ENCODE results near the gene BORCS5.

The BORCS5 gene

DNA sequence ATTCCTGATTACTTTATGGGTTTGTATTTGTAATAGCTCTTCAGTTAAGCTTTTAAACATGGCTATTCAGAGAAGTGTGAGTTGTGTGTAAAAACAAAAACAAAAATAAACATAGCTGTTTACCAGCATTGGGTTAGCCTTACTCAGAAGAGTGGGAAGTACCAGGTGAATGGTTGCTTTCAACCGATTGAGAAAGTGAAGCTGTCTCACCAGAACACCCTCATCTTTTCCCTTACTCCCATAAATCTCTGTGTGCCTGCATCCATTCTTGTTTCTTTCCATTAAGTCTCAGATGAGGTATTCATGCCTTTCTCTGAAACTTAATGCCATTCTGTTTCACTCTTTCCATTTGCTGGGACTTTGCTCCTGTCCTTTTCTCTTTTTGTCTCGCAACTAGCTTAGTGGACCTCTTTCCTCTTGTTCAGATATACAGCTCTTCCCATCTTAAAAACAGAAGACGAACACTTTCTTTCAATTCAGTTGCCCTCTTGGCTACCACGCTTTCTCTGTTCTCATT is 10.7 kb downstream of the BORCS5 start:
- TF ChIP-seq SUZ12 (IDR thresholded peaks at IDR 0.05; ENCODE audit: extremely low read depth, insufficient read depth, insufficient read length) (no peak), ZNF274 (IDR thresholded peaks at IDR 0.05; ENCODE audit: low read depth, low read length) (no peak), YY1 (IDR thresholded peaks at IDR 0.05; ENCODE audit: insufficient read depth, insufficient read length) (no peak)
- H3K9me3 ChIP-seq (ENCODE audit: insufficient read depth, low read length) = no peaks in the 10 kb centered on the region
- no peak overlapping the region for H3K4me3 ChIP-seq (ENCODE audit: insufficient read length, low read depth)
- H3K27me3 ChIP-seq (ENCODE audit: insufficient read depth, insufficient read length) = no peaks in the 10 kb centered on the region
- DNase-seq (ENCODE audit: low read depth, low spot score) = no peak
- H3K4me1 ChIP-seq (ENCODE audit: insufficient read depth, insufficient read length) = no peaks in the 10 kb centered on the region
- peaks cover 7% of the 10 kb centered on the region for H3K36me3 ChIP-seq (ENCODE audit: insufficient read depth, insufficient read length, low read length)
- no peak overlapping the region for H3K9ac ChIP-seq (ENCODE audit: insufficient read length, low read depth)

DNA sequence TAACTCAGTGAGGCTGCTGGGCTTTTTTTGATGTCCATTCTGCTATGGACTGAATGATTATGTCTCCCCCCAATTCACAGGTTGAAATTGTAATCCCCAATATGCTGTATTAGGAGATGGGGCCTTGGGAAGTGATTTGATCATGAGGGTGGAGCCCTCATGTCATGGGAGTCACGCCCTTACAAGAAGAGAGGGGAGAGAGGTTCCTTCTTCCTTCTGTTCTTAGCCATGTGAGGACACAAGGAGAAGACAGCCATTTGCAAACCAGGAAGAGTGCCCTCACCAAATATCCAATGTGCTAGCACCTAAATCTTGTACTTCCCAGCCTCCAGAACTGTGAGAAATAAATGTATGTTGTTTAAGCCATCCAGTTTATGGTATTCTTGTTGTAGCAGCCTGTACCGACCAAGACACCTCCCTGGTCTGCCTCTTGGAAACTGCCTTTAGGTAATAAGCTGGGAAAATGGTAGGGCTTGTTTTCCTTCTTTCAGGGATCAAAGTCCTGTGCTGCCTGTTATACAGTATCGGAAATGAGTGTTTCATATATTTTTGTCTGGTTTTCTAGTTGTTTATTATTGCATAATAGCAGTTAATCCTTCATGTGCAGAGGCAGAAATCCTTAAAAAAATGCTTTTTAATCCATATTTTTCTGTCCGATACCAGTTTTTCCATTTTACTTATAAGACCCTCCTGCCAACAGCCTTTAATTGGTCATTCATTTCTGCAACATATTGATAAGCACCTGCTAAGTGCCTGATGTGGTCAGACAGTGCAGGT is 16.3 kb downstream of the BORCS5 start:
- H3K4me3 ChIP-seq (ENCODE audit: insufficient read length, low read depth) = no peak overlapping the region
- H3K4me1 ChIP-seq (ENCODE audit: insufficient read depth, insufficient read length) = no peaks in the 10 kb centered on the region
- no peak for DNase-seq (ENCODE audit: low read depth, low spot score)
- peaks cover 2% of the 10 kb centered on the region for H3K36me3 ChIP-seq (ENCODE audit: insufficient read depth, insufficient read length, low read length)
- H3K9me3 ChIP-seq (ENCODE audit: insufficient read depth, low read length) = no peaks in the 10 kb centered on the region
- TF ChIP-seq ZNF274 (IDR thresholded peaks at IDR 0.05; ENCODE audit: low read depth, low read length) = no peak
- no peak for TF ChIP-seq SUZ12 (IDR thresholded peaks at IDR 0.05; ENCODE audit: extremely low read depth, insufficient read depth, insufficient read length)
- TF ChIP-seq YY1 (IDR thresholded peaks at IDR 0.05; ENCODE audit: insufficient read depth, insufficient read length) = no peak
- H3K27me3 ChIP-seq (ENCODE audit: insufficient read depth, insufficient read length) = no peaks in the 10 kb centered on the region
- no peak overlapping the region for H3K9ac ChIP-seq (ENCODE audit: insufficient read length, low read depth)

DNA sequence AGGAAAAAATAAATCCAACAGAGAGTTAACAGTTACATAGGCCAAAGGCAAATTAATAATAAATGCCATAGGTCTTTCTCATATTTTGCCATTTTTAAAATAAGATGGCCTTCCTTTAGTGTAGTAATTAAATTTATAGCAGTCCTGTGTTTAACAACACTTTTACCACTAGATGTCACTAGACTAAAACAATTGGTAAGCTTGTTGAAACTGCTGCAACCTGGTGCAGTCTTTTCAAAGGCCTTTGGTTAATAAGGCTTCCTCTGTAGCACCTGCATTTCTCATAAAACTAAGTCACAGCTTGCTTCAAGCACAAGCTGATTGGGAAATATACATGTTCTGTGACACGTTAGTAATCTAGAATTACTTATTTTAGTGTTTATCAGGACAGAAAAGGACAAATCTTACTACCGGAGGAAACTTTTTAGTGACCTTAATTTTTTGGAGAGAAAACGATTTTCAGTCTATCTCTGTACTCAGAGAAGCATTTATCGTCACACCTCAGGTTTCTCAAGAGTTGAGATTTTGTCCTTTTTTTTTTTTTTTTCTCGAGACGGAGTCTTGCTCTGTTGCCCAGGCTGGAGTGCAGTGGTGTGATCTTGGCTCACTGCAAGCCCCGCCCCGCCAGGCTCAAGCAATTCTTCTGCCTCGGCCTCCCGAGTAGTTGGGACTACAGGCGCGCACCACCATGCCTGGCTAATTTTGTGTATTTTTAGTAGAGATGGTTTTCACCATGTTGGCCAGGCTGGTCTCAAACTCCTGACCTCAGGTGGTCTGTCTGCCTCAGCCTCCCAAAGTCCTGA is 20.0 kb downstream of the BORCS5 start:
- no peaks in the 10 kb centered on the region for H3K27me3 ChIP-seq (ENCODE audit: insufficient read depth, insufficient read length)
- no peaks in the 10 kb centered on the region for H3K4me1 ChIP-seq (ENCODE audit: insufficient read depth, insufficient read length)
- DNase-seq (ENCODE audit: low read depth, low spot score) = peak; percentile 81
- no peak overlapping the region for H3K9ac ChIP-seq (ENCODE audit: insufficient read length, low read depth)
- H3K36me3 ChIP-seq (ENCODE audit: insufficient read depth, insufficient read length, low read length) = no peaks in the 10 kb centered on the region
- H3K4me3 ChIP-seq (ENCODE audit: insufficient read length, low read depth) = no peak overlapping the region
- H3K9me3 ChIP-seq (ENCODE audit: insufficient read depth, low read length) = peaks cover 2% of the 10 kb centered on the region; the same call in 1 of the 2 replicates
- TF ChIP-seq ZNF274 (IDR thresholded peaks at IDR 0.05; ENCODE audit: low read depth, low read length) (no peak), YY1 (IDR thresholded peaks at IDR 0.05; ENCODE audit: insufficient read depth, insufficient read length) (no peak), SUZ12 (IDR thresholded peaks at IDR 0.05; ENCODE audit: extremely low read depth, insufficient read depth, insufficient read length) (no peak)

DNA sequence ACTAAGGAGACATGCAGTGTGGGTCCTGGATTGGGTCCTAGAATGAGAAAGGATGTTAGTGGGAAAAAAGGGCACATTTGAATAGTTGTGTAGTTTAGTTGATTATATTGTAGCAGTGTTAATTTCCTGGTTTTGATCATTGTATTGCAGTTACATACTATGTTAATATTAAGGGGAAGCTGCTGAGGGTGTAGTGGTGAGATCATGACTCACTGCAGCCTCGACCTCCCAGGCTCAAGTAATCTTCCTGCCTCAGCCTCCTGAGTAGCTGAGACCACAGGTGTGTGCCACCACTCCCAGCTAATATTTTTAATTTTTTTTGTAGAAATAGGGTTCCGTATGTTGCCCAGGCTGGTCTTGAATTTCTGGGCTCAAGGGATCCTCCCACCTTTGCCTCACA is 21.7 kb downstream of the BORCS5 start:
- TF ChIP-seq SUZ12 (IDR thresholded peaks at IDR 0.05; ENCODE audit: extremely low read depth, insufficient read depth, insufficient read length) (no peak), ZNF274 (IDR thresholded peaks at IDR 0.05; ENCODE audit: low read depth, low read length) (no peak), YY1 (IDR thresholded peaks at IDR 0.05; ENCODE audit: insufficient read depth, insufficient read length) (no peak)
- Histone ChIP-seq H3K36me3 (ENCODE audit: insufficient read depth, insufficient read length, low read length) (no peaks in the 10 kb centered on the region), H3K4me1 (ENCODE audit: insufficient read depth, insufficient read length) (no peaks in the 10 kb centered on the region), H3K4me3 (ENCODE audit: insufficient read length, low read depth) (no peak overlapping the region), H3K9me3 (ENCODE audit: insufficient read depth, low read length) (peaks cover 7% of the 10 kb centered on the region; the same call in 1 of the 2 replicates), H3K27me3 (ENCODE audit: insufficient read depth, insufficient read length) (no peaks in the 10 kb centered on the region), H3K9ac (ENCODE audit: insufficient read length, low read depth) (no peak overlapping the region)
- DNase-seq (ENCODE audit: low read depth, low spot score) = no peak

DNA sequence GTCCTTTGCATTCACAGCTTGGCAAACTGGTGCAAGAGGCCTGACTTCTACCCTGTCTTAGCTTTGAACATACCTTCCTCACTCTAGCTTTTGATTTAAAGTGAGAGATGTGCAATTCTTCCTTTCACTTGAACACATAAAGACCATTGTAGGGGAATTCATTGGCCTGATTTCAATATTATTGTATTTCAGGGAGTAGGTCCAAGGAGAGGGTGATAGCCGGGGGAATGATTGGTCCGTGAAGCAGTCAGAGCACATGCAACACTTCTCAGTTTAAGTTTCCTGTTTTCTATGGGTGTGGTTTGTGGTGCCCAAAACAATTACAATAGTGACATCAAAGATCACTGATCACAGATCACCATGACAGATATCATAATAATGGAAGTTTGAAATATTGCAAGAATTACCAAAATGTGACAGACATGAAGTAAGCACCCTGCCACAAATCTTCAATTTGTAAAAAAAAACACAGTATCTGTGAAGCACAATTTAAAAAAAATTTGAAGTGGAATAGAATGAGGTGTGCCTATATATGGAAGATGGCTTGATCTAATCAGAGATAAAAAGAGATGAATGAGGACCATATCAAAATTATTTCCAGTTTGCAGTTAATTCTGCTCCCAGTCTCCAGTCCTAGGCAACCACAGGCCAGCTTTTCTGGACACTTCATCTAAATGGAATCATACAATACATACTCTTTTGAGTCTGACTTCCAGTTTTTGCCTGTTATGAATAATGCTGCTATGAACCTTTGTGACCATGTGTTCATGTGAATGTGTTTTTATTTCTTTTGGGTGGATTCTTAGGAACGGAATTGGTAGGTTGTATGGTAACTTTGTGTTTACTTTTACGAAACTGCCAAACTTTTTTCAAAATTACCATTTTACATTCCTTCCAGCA is 23.2 kb downstream of the BORCS5 start:
- Histone ChIP-seq H3K36me3 (ENCODE audit: insufficient read depth, insufficient read length, low read length) (no peaks in the 10 kb centered on the region), H3K27me3 (ENCODE audit: insufficient read depth, insufficient read length) (no peaks in the 10 kb centered on the region), H3K4me1 (ENCODE audit: insufficient read depth, insufficient read length) (peaks cover 2% of the 10 kb centered on the region), H3K9ac (ENCODE audit: insufficient read length, low read depth) (no peak overlapping the region), H3K9me3 (ENCODE audit: insufficient read depth, low read length) (peaks cover 7% of the 10 kb centered on the region; the same call in 1 of the 2 replicates), H3K4me3 (ENCODE audit: insufficient read length, low read depth) (no peak overlapping the region)
- DNase-seq (ENCODE audit: low read depth, low spot score) = no peak
- TF ChIP-seq SUZ12 (IDR thresholded peaks at IDR 0.05; ENCODE audit: extremely low read depth, insufficient read depth, insufficient read length) = no peak
- TF ChIP-seq YY1 (IDR thresholded peaks at IDR 0.05; ENCODE audit: insufficient read depth, insufficient read length) = no peak
- TF ChIP-seq ZNF274 (IDR thresholded peaks at IDR 0.05; ENCODE audit: low read depth, low read length) = no peak

DNA sequence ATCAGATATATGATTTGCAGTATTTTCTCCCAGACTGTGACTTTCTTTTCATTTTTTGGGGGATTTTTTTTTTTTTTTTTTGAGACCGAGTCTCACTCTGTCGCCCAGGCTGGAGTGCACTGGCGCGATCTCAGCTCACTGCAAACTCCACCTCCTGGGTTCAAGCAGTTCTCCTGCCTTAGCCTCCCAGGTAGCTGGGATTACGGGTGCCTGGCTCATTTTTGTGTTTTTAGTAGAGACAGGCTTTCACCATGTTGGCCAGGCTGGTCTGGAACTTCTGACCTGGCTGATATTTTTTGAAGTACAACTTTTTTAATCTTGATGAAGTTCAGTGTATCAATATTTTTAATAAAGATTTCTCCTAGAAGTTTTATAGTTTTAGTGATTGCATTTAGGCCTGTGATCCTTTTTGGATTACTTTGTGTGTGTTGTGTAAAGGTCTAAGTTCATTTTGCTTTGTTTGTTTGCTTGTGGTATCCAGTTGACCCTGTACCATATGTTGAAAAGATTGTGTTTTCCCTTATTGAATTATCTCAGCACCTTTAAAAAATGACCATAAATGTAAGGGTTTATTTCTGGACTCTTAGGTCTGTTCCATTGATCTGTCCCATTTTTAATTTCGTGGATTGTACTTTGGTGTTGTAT is 24.2 kb downstream of the BORCS5 start:
- H3K4me3 ChIP-seq (ENCODE audit: insufficient read length, low read depth) = no peak overlapping the region
- H3K9ac ChIP-seq (ENCODE audit: insufficient read length, low read depth) = no peak overlapping the region
- H3K27me3 ChIP-seq (ENCODE audit: insufficient read depth, insufficient read length) = no peaks in the 10 kb centered on the region
- TF ChIP-seq ZNF274 (IDR thresholded peaks at IDR 0.05; ENCODE audit: low read depth, low read length) = no peak
- TF ChIP-seq SUZ12 (IDR thresholded peaks at IDR 0.05; ENCODE audit: extremely low read depth, insufficient read depth, insufficient read length) = no peak
- no peak for TF ChIP-seq YY1 (IDR thresholded peaks at IDR 0.05; ENCODE audit: insufficient read depth, insufficient read length)
- H3K4me1 ChIP-seq (ENCODE audit: insufficient read depth, insufficient read length) = peaks cover 3% of the 10 kb centered on the region
- DNase-seq (ENCODE audit: low read depth, low spot score) = no peak
- H3K9me3 ChIP-seq (ENCODE audit: insufficient read depth, low read length) = peaks cover 7% of the 10 kb centered on the region; the same call in 1 of the 2 replicates
- H3K36me3 ChIP-seq (ENCODE audit: insufficient read depth, insufficient read length, low read length) = no peaks in the 10 kb centered on the region

All from NT2/D1 (cell line).